Kidney epithelial cell (primary cell): Measurements from ENCODE around the gene DNAH11. TPM values are rescaled to one million over a fixed set of nuclear protein-coding genes. Genes with fewer than 3 reads are reported as not detected.

Experiments used
- DNase-seq: peaks from one replicate; pipeline ENCODE4 v3.0.0-alpha.2; 2010; ENCODE audit warnings: low read depth
- H3K27me3 ChIP-seq: 2 replicates; pipeline ENCODE4 v1.6.0; 2011; ENCODE audit warnings: low read length; ENCODE audit not compliant: control insufficient read depth, insufficient read depth
- H3K36me3 ChIP-seq: 2 replicates; pipeline ENCODE4 v1.5.1; 2011; ENCODE audit warnings: low read length; ENCODE audit not compliant: control insufficient read depth, insufficient read depth
- H3K4me3 ChIP-seq: 2 replicates; pipeline ENCODE4 v1.5.1; 2011; ENCODE audit warnings: low read depth, mild to moderate bottlenecking, control low read depth, low read length
- CTCF ChIP-seq: IDR thresholded peaks from 2 replicates; pipeline ENCODE4 v1.5.1; 2011; ENCODE audit warnings: mild to moderate bottlenecking, moderate library complexity, low read length, control low read depth, inconsistent platforms; ENCODE audit not compliant: insufficient read depth, poor library complexity, severe bottlenecking
- total RNA-seq: library from RNA; depleted of rRNA; stranded (reverse); fragments of >200 nt; gene quantifications from 2 replicates; pipeline ENCODE4 v1.2.3, GENCODE V29; 2015

Gene DNAH11
- total RNA-seq, 1 donor from 2014 or later = not detected

GRCh38 chr7:21911341-21911875, 368.6 kb downstream of the DNAH11 start:
- H3K4me3 ChIP-seq = no peak overlapping the region
- no peak for TF ChIP-seq CTCF
- no peaks in the 10 kb centered on the region for H3K27me3 ChIP-seq
- DNase-seq = no peak
- no peaks in the 10 kb centered on the region for H3K36me3 ChIP-seq

- DNase-seq = no peak
- TF ChIP-seq CTCF = no peak
- H3K36me3 ChIP-seq = no peaks in the 10 kb centered on the region
- no peak overlapping the region for H3K4me3 ChIP-seq
- H3K27me3 ChIP-seq = no peaks in the 10 kb centered on the region
These were observed 369.5 kb downstream of the DNAH11 start for GRCh38 chr7:21912305-21912704.

GRCh38 chr7:21912931-21913780, 370.3 kb downstream of the DNAH11 start:
- H3K27me3 ChIP-seq = no peaks in the 10 kb centered on the region
- H3K36me3 ChIP-seq = no peaks in the 10 kb centered on the region
- no peak for DNase-seq
- no peak overlapping the region for H3K4me3 ChIP-seq
- no peak for TF ChIP-seq CTCF

- no peak for DNase-seq
- H3K36me3 ChIP-seq = no peaks in the 10 kb centered on the region
- no peak overlapping the region for H3K4me3 ChIP-seq
- no peaks in the 10 kb centered on the region for H3K27me3 ChIP-seq
- no peak for TF ChIP-seq CTCF
These were observed 371.8 kb downstream of the DNAH11 start for GRCh38 chr7:21914671-21915070.

- Histone ChIP-seq H3K4me3 (no peak overlapping the region), H3K27me3 (no peaks in the 10 kb centered on the region), H3K36me3 (no peaks in the 10 kb centered on the region)
- DNase-seq = no peak
- TF ChIP-seq CTCF = no peak
These were observed 372.3 kb downstream of the DNAH11 start for GRCh38 chr7:21915140-21915539.
